ENCODE data around the gene TMTC4.

Gene TMTC4

GRCh38 chr13:100601716-100602115 lies 72.9 kb downstream of the TMTC4 start:
- H3K4me3 ChIP-seq (ENCODE audit: low read length) = no peak overlapping the region
- no peak for DNase-seq (ENCODE audit: low read depth)
- no peak for TF ChIP-seq CTCF (conservative IDR thresholded peaks at IDR 0.05; ENCODE audit: low read length)

GRCh38 chr13:100600915-100601314 lies 73.7 kb downstream of the TMTC4 start:
- H3K4me3 ChIP-seq (ENCODE audit: low read length) = no peak overlapping the region
- no peak for TF ChIP-seq CTCF (conservative IDR thresholded peaks at IDR 0.05; ENCODE audit: low read length)
- no peak for DNase-seq (ENCODE audit: low read depth)

- no peak for TF ChIP-seq CTCF (conservative IDR thresholded peaks at IDR 0.05; ENCODE audit: low read length)
- no peak for DNase-seq (ENCODE audit: low read depth)
- H3K4me3 ChIP-seq (ENCODE audit: low read length) = no peak overlapping the region
Measured at GRCh38 chr13:100600461-100600860, 74.1 kb downstream of the TMTC4 start.

GRCh38 chr13:100597253-100597652 lies 77.3 kb downstream of the TMTC4 start:
- H3K4me3 ChIP-seq (ENCODE audit: low read length) = no peak overlapping the region
- TF ChIP-seq CTCF (conservative IDR thresholded peaks at IDR 0.05; ENCODE audit: low read length) = no peak
- DNase-seq (ENCODE audit: low read depth) = peak; percentile 31

GRCh38 chr13:100596516-100596915 lies 78.1 kb downstream of the TMTC4 start:
- H3K4me3 ChIP-seq (ENCODE audit: low read length) = no peak overlapping the region
- no peak for DNase-seq (ENCODE audit: low read depth)
- TF ChIP-seq CTCF (conservative IDR thresholded peaks at IDR 0.05; ENCODE audit: low read length) = no peak

- H3K4me3 ChIP-seq (ENCODE audit: low read length) = no peak overlapping the region
- no peak for TF ChIP-seq CTCF (conservative IDR thresholded peaks at IDR 0.05; ENCODE audit: low read length)
- DNase-seq (ENCODE audit: low read depth) = no peak
Measured at GRCh38 chr13:100594731-100595130, 79.9 kb downstream of the TMTC4 start.

GRCh38 chr13:100594255-100594654 lies 80.3 kb downstream of the TMTC4 start:
- H3K4me3 ChIP-seq (ENCODE audit: low read length) = no peak overlapping the region
- TF ChIP-seq CTCF (conservative IDR thresholded peaks at IDR 0.05; ENCODE audit: low read length) = no peak
- DNase-seq (ENCODE audit: low read depth) = no peak

Data from AG10803 (cell line).